Effector CD8-positive, alpha-beta T cell (primary cell): ENCODE measurements around the gene PREX1.
"Not testable (repeated sequence)": the region's sequence is repeated elsewhere in the genome, so short reads cannot be mapped to it uniquely, and the experiment has no call there.

Experiments
- DNase-seq: peaks from one replicate; lab custom pipeline; 2025; lab: John Stamatoyannopoulos, UW

PREX1 gene

DNA sequence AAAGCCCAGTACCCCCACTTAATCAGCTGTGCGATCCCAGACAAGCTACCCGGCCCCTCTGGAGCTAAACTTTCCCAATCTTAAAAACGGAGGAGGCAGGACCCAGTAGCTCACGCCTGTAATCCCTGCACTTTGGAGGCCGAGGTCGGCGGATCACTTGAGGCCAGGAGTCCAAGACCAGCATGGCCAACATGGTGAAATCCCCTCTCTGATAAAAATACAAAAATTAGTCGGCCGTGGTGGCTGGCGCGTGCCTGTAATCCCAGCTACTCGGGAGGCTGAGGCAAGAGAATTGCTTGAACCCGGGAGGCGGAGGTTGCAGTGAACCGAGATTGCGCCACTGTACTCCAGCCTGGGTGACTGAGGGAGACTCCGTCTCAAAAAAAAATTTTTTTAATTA is 1.3 kb downstream of the PREX1 start:
- not testable (repeated sequence) for DNase-seq

DNA sequence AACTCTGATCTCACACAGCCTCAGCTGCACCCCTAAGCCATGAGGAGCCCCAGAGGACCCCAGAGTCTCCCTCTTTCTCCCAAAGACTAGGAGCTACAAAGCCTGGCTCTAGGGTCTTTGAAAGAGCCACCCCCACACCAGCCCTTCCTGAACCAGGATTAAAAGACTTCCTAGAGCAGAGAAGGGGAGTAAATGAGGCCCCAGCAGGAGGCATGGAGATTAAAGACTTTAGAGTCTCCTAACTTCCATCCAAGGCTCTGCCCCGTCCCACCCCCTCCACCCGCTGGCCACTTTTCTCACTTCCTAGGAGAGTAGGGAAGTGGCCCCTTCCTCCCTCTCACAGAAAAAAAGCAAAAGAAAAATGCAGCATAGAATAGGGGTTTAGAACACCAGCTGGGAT is 1.7 kb downstream of the PREX1 start:
- DNase-seq = no peak

DNA sequence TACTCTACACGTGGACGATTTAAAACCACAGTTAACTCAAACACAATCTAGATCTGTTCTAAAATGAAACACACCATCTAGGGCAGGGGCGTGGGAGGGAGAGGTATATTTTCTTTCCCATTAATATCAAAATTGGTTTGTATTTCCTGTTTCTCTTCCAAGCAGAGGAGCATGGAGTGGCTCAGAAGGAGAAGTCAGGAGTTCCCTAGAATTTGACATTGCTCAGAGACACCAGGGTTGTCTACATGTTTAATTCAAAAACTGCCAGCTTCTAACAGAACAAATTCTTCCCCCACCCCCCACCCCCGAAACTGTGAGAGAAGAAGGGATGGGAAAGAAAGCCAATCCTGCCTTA is 2.3 kb downstream of the PREX1 start:
- no peak for DNase-seq

DNA sequence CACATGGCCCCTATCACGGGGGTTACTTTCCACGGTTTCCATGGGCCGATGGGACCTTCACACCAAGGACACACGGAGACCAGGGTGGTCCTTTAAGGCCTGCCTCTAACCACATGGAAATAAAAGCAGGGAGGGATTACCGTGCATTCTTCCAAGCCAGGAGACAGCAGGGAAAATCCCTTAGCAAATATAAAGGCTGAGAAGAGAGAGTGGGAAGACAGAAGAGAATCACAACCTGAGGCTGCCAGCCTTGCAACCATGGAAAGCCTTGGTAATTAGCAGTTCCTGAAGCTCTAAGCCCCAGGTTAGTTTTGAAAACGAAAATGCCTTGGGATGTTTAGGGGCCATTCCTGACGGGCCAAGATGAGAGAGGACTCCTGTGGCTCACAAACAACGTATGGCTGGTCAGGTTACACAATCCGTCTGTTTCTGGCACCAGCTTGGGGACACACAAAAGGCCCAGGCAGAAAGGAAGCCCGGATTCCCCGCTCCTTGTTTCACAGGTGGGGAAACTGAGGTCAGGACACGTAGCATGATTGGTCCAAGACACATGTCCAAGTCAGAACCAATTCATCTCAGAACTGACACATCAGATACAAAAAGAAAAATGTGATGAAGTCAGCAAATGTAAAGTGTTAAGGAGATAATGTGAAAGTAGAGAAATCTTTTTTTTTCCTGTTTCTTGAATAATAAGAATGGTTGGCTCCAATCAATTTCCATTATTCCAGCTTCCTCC is 2.8 kb downstream of the PREX1 start:
- DNase-seq = no peak

DNA sequence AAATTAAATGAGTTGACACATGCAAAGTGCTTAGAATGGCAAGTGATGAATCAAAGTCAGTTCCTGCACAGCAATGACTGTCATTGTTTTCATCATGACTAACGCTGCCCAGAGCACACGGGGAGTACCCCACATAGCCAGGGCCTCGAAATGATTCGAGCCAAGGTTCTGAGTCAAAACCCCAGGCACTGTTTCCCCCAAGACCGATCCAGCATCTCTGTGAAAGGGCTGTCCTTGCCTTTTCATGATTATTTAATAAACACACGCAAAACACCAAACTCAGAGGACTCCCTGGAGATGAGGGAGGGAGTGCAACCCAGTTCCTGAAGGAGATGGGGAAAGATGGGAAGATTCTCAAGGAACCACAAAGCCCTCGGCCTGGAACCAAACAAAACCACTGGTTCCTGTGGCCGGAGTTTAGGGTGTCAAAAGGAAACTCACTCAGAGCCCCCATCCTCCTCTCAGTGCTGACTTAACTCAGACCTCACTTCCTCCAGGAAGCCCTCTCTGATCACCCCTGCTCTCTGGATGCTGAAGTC is 3.8 kb downstream of the PREX1 start:
- DNase-seq = no peak

DNA sequence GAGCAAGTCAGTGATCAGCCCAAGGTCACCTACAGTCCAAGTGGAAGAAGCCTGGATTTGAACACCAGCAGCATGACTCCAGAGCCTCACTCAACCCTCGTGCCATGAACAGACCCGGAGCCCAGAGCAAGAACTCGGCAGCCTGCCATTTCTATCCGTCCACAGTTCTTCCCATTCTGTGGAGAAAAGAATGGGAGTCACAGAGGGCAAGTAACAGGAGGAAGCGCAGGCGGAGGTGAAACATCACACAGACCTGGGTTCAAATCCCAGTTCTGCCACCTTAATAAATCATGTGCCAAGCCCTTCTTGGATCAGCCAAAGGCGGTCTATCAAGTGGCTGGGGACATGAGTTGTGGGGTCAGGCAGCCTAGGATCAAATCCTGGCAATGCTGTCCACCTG is 4.3 kb downstream of the PREX1 start:
- no peak for DNase-seq

DNA sequence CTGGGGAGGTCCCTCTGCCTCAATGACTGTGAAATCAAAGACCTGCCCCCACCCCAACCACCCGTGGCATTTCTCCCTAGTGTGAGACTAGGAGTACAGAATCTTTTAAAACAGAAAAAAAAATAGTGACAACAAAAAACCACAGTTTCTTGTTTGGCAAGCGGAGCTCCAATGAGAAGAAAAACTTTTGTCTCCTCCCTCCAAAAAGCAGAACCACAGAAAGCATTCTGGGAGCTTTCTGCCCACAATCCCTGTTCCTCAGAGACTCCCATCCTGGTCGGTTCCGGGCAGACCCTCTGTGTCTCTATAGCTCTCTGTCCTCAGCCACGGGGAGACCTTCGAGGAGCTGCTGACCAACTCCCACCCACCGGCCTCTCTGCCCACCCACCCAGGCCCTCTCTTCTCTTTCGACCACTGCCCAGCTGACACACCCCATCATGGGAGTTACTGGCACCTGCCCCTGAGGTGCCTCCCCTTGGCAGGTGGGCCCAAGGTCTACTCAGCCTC is 4.9 kb downstream of the PREX1 start:
- DNase-seq = no peak

DNA sequence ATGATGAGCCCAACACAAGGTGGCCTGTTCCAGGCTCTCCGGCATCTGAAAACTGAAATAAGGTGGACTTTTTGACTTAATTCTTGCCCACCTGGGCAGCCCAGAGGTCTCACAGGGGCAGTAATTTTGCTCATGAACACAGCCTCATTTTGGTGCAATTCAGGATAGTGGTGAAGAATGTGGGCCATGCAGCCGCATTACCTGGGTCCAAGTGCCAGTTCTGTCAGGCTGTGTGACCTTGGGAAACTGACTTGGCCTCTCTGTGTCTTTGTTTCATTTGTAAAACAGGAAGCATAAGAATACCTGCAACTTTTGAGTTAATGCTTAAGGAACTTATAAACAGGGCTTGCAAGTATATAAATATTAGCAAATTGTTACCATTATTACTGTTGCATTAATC is 5.6 kb downstream of the PREX1 start:
- no peak for DNase-seq

DNA sequence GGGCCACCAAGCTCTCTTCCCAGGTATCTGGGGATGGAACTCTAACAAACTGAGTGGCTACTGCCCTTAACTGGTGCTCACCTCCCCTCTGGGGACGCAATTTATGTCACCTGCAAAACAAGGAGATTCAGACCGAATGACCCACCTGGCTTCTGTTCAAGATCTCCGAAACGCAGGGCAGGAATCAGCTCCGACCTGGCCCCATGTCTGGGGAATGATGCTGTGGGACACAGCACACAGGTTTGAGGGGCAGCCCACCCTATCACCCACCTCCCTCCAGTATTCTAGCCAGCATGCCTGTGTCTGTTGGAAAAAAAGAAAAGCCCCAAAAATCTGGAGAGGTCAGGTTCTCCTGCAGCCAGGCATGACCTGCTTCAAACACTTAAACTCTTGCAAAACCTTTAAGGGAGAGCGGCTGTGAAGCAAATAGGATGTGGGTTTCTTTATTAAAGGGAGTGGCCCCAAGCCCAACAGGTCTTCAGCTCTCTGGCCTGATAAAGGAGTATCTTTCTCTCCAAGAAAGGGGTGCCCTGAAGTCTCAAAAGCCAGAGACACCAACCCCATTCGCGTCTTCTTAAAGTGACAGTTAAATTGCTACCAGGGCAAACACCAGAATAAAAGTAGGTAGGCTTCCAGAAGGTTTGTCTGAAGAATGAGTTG is 6.4 kb downstream of the PREX1 start:
- DNase-seq = no peak

DNA sequence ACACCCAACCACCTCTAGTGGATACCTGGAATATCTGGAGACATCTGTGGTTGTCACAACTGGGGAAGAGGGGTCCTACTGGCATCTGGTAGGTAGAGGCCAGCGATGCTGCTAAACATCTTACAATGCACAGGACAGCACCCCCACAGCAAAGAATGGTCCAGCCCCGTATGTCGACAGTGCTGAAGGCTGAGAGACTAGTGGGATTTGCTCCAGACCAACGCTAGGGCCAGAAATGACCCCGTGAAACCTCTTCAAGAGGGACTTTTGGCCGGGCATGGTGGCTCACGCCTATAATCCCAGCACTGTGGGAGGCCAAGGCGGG is 7.2 kb downstream of the PREX1 start:
- DNase-seq = no peak

DNA sequence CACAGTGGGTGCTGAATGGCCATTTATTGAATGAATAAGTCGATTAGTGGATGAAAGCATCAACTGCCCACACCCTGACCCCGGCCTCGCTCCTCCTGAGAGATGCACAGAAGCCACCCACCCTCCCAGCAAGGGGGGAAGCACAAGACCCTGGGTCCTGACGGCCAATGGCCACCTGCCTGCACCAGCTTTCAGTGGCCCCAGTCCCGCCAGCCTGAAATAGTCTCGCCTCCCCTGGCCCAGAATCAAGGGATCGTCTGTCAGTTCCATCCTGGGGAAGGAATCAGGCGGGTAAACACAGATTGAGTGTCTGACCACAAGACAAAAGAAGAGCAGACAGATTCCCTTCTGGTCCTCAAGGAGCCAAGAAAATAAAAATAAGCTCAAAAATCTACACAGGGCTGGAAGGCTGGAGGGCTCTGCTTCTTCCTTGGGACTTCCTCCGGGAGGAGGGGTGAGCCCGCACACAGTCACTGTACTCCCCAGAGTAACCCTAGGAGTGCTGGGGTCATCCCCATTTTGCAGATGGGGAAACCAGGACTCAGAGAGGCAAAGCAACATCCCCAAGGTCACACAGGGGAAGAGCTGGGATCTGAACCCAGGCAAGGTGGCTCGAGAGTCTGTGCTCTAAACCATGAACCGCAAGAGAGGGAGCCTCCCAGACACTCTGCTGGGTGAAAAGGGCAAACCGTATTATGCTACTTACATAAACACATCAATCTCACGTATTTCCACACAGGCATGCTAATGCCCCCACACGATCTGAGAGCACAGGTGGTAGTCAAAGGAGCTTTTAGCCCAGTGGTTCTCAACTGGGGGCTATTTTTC is 7.8 kb downstream of the PREX1 start:
- no peak for DNase-seq

DNA sequence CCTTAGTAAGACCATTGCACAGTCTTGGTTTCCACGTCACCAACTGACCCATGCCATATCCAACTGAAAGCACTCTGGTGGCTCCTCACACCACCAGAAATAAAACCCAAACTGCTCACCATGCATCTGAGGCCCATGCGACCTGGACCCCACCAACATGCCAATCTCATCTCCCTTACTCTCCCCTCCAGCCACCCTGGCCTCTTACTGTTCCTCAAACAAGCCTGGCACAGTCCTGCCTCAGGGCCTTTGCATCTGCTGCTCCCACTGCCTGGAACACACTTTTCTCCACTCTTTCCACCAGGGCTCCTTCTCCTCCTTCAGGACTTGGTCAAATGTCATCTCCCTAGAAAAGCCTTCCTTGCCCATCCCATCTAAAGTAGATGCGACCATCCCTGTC is 8.7 kb downstream of the PREX1 start:
- no peak for DNase-seq

DNA sequence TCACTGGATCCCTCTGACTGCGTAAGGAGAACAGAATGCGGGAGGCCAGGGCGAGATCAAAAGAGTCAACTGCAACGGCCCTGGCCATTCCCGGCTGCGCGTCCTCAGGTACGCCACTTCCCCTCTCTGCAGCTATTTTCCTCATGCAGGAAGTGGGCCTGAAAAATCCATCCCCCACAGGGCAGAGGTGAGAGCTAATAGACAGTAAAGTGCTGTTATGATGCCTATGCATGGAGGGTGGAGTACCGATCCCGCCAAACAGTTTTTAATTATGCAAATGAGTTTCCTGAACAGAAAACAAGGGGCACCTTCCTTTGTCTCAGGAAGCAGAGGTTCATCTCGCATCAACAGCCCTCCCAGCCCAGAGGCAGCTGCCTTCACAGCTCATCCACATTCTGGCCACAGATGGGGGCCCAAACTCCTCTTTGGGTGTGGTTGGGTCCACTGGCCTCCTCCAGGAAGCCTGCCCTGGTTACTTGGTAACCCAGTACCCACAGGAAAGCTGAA is 9.3 kb downstream of the PREX1 start:
- no peak for DNase-seq

DNA sequence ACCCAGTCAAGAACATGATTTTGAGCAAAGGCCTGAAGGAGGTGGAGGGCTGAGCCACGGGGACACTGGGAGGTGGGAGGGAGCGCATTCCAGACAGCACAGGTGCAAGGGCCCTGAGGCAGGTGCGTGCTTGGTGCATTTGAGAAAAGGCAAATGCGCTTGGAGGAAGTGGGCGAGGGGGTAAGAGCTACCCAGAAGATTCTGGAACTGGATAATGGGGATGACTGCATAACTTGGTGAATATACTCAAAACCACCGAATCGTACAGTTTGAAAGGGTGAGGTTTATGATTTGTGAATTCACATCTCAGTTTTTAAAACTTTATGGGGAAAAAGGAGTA is 9.8 kb downstream of the PREX1 start:
- no peak for DNase-seq

DNA sequence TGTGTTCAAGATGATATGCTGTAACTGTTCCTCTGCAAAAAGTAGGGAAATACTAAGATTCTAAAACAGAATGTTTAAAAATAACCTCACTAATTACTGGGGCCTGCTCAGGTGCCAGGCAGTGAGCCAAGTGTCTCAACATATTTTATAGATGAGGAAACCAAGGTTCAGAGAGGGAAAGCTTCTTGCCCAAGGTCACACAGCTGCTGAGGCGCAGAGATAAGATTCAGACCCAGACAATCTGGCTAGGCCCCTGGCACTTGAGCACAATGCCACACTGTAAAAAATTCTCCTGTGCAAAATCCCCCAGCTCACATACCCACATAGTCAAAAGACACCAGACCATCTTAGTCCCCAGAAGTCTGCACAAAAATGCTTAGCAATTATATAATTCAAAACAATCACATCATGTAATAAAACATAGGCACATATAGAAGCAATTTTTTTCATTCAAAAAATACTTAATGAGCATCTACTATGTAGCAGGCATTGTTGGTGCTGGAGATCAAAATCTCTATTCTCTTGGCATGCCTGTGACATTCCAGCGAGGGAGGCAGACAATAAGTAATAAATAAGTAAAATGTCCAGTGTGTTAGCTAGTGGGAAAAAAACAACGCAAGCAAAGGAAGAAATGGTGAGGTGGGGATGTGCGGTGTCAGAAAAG is 10.3 kb downstream of the PREX1 start:
- DNase-seq = no peak

DNA sequence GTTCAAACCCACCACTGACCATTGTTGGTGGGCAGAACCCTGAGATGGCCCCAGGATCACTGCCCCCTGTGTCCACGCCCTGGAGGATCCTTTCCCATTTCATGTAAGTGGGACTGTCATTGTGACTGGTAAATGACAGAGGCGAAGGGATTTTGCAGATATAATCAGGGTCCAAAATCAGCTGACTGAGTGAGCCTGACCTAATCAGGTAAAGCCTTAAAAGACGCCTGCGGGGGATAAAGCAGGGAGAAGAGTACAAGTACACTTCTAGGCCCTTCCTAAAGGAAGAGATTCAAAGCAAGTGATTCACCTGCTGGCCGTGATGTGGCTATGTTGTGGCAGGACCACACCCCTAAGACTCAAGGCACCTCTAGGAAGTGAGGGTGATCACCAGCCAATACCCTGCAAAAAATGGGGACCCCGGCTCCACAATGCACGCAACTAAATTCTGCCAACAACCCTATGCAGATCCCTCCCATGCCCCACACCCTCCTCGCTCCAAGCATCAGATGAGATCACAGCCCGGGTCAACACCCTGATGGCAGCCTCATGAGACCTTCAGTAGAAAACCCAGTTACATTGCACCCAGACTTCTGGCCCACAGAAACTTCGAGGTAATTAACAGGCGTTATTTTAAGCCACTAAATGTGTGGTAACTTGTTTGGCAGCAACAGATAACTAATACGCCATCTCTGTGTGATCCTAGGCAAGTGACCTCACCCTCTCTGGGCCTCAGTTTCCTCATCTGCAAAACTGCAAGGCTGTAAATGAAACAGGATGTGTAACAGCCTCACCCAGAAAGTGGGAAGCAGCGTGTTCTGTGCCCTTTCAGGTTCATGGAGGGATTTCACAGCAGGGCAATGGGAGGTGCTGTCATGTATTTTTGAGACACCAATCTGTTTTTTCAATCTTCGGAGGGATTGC is 11.3 kb downstream of the PREX1 start:
- DNase-seq = no peak

DNA sequence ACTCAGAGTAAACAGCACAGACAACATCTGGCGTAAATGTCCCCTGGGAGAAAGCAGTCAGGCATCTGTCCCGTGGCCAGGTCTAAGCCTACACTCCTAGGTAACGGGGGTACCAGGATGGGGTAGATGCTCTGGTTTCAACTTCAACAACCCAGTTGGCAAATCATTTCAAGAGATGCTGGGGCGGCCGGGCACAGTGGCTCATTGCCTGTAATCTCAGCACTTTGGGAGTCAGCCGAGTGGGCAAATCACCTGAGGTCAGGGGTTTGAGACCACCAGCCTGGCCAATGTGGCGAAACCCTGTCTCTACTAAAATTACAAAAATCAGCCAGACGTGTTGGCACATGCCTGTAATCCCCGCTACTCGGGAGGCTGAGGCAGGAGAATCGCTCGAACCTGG is 12.3 kb downstream of the PREX1 start:
- DNase-seq = no peak

DNA sequence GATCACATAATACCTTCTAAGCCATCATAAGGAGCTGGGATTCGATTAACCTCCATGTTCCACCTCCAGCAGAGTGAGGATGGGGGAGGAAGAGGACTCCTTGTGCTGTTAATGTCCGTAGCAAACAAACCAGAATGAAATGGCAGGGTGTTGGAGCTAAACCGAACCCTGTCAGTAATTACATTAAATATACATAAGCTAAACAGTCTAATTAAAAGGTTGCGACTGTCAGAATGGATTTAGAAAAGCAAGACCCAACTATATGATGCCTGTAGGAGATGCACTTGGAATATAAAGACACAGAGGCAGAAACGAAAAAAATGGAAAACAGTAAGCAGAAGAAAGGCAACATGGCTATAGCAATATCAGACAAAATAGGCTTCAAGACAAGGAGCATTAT is 13.2 kb downstream of the PREX1 start:
- DNase-seq = no peak

DNA sequence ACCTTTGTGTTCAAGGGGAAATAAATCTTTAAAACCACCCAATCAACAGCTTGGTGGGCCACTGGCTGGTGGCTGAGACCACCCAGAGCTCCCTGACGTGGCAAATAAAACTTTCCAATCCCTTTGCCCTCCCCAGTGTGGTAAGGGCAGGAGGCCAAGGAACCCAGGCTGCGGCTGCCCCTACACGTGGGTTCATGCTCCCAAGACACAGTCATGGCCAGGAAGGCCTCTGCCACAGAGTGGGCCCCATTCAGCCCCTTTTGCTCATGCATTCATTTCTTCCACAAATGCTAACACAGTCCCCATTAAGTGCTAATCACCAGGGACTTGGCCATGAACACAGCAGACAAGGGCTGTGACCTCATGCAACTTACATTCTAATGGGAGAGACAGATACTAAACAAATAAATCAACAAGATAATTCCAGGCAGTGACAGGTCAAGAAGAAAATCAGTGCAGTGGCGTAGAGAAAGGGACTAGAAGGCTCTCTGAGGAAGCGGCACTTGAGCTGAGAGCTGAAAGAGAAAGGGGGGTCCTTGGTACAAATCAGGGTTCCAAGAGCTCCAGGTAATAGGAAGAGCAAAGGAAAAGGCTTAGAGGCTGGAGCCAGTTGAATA is 13.8 kb downstream of the PREX1 start:
- DNase-seq = no peak

DNA sequence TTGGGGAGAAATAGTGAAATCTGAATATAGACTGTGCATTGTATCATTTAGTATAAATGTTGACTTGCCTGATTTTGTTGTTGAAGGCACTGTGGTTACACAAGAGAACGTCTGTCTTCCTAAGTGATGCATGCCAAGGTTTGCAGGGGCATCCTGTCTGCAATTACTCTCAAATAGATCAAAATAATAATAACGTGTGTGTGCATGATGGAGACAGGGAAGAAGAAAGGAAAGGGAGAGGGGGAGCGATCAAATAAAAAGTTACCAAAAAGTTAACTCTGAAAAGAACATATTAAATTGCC is 14.4 kb downstream of the PREX1 start:
- DNase-seq = no peak
